ENCODE data around the gene JTB. TPM values are rescaled to one million over a fixed set of nuclear protein-coding genes. Genes with fewer than 3 reads are reported as not detected.
A peak's percentile ranks its signal among the peaks of the same experiment; 100 is the strongest.

The JTB gene
- total and polyA plus RNA-seq, 9 of the 15 experiments (the other 6 are each of a cell fraction or from before 2014, with no cell fraction given) = 24.7 to 308 (median 151) TPM

GRCh38 chr1:153985341-153985912 lies 8.0 kb upstream of the JTB start (continued):
- no peak for TF ChIP-seq ZNF280B (CRISPR knock-in tag; IDR thresholded peaks at IDR 0.05)
- TF ChIP-seq POLR2AphosphoS5 (IDR thresholded peaks at IDR 0.05; ENCODE audit: control insufficient read depth, insufficient read depth, low read depth, low read length) = peak; percentile 65; the same call in 1 of the 2 replicates
- no peak for TF ChIP-seq CHD2 (IDR thresholded peaks at IDR 0.05; ENCODE audit: low read depth, low read length)
- TF ChIP-seq NEUROD1 (IDR thresholded peaks at IDR 0.05; ENCODE audit: borderline replicate concordance, low read depth, low read length, partially characterized antibody) = no peak
- TF ChIP-seq FOXO4 (CRISPR knock-in tag; IDR thresholded peaks at IDR 0.05) = no peak
- no peak for TF ChIP-seq ZNF133 (CRISPR knock-in tag; IDR thresholded peaks at IDR 0.05)
- TF ChIP-seq SNIP1 (IDR thresholded peaks at IDR 0.05; ENCODE audit: low read depth) = no peak
- no peak for TF ChIP-seq GTF2A2 (tag; IDR thresholded peaks at IDR 0.05)
- TF ChIP-seq MAX (CRISPR knock-in tag; IDR thresholded peaks at IDR 0.05) = 0 out of 2 replicates have a peak, but pooled peaks have one; percentile 32
- TF ChIP-seq ZFX (CRISPR knock-in tag; IDR thresholded peaks at IDR 0.05) = no peak
- no peak for TF ChIP-seq FOXA3 (CRISPR knock-in tag; conservative IDR thresholded peaks at IDR 0.05 in 1 of 2, IDR thresholded peaks at IDR 0.05 in 1 of 2)
- TF ChIP-seq ZNF76 (CRISPR knock-in tag; IDR thresholded peaks at IDR 0.05; ENCODE audit: borderline replicate concordance) = no peak
- TF ChIP-seq ZNF263 (CRISPR knock-in tag; IDR thresholded peaks at IDR 0.05; ENCODE audit: borderline replicate concordance) = no peak
- no peak for TF ChIP-seq CCAR2 (IDR thresholded peaks at IDR 0.05; ENCODE audit: low read depth, low read length)
- TF ChIP-seq GATAD2A (IDR thresholded peaks at IDR 0.05) = peak; percentile 67; the same call in 1 of the 2 replicates
- no peak for TF ChIP-seq ARID3B (CRISPR knock-in tag; IDR thresholded peaks at IDR 0.05; ENCODE audit: borderline replicate concordance)
- no peak for TF ChIP-seq BCOR (IDR thresholded peaks at IDR 0.05)
- TF ChIP-seq ZNF764 (CRISPR knock-in tag; IDR thresholded peaks at IDR 0.05; ENCODE audit: low read depth) = no peak
- TF ChIP-seq FOS (IDR thresholded peaks at IDR 0.05; ENCODE audit: extremely low read depth, insufficient read length) = peak; percentile 49
- TF ChIP-seq DNMT1 (IDR thresholded peaks at IDR 0.05) = no peak
- TF ChIP-seq MLLT1 (IDR thresholded peaks at IDR 0.05) = peak; percentile 34 to 36; a peak in 1 of 4 replicates
- TF ChIP-seq POLR2B (IDR thresholded peaks at IDR 0.05; ENCODE audit: low read depth, partially characterized antibody) = peak; percentile 52
- no peak for TF ChIP-seq TGIF2 (CRISPR knock-in tag; IDR thresholded peaks at IDR 0.05)
- peak; percentile 89 for TF ChIP-seq FOSL1 (tag; conservative IDR thresholded peaks at IDR 0.05)
